NCI-H187 (cell line): ENCODE data around the gene RAD51B.
"Not testable (repeated sequence)": the region's sequence is repeated elsewhere in the genome, so short reads cannot be mapped to it uniquely, and the experiment has no call there.

Experiments used
- DNase-seq, 2 experiments: peaks; one replicate each; lab custom pipeline; 2025; lab: John Stamatoyannopoulos, UW

RAD51B gene

DNA sequence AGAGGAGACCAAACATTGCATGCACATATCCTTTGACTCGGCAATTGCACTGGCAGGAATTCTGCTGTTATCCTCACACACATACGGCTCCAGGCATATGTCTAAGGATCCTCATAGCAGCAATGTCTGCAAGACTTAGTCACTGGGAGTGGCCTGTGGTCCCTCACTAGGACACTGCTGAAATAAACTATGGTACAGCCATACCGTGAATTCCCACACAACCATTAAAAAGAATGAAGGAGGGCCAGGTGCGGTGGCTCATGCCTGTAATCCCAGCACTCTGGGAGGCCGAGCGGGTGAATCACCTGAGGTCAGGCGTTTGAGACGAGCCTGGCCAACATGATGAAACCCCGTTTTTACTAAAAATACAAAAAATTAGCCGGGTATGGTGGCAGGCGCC lies 868.2 kb downstream of the RAD51B start:
- no peak for DNase-seq

- no peak for DNase-seq
Measured at GRCh38 chr14:68688872-68689371, 869.3 kb downstream of the RAD51B start.

- no peak for DNase-seq
Measured at GRCh38 chr14:68689511-68689910, 869.9 kb downstream of the RAD51B start.

DNA sequence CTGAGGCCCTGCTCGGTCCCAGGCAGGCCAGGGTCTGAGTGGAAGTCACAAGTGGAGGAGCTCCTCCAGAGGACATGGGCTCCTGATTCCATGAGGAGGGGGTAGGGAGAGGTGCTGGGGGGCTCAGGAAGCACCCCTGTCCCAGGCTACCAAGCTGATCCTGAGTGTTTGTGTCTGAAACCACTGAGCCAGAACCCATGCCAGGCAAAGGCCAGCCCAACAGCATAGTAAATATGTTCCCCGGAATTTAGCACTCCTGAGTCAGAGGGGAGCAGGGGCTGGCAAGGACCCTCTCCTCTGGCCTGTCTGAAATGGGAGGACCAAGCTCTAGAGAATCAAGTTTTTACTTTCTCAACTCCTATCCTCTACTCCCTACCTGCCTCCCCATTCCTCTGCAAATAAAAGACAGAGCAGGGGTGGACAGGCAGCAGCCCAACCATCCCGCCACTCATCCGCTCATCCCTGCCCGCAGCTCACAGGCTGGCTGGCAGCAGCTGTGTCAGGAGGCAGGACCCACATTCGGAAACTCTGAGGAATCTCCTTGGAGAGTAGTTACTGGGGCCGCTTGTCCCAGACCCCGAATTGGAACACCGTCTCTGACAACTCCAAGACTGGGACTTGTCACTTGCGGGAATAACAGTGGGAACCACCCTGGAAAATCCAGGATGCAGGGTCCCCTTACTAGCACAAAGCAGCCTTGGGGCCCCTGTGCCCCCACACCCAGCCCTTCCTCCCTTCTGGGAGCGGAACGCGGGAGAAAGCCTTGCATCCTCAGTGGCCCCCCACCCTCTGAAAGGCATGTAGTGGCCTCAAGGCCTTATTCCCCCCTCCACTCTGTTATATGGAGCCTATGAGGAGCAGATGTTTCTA lies 870.7 kb downstream of the RAD51B start:
- DNase-seq = no peak

DNA sequence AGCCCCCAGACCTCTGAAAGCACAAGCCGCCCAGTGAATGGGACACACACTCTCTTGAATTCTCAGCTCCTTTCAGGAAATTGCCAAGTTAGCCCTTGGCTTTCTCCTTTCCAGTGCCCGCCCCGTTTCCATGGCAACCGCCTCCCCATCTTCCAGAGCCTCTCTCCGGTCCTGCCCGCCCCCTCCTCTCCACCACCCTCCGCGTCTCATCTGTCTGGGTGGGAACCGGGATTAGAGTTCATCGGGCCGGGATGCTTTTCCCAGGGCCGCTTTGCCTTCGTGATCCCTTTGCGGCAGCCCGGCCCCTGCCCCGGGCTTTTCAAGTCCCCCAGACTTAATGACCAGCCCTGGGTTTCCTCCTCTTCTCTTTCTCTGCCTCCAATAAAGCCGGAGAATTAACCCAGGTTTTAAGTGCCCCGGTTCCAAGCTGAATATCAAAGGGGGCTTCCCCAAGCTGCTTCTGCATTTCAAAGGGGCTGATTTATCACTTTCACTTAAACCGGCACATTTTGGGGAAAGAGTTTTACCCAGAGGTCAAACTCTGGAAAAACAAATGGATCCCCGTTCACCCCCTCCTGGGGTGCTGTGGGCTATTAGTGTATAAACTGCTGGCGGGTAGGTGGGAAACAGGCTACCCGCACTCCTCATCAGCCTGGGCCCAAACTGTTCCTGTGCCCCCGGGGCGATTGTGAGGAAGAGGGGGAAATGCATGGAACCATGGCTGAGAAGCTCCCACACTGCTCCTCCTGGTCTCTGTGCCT lies 871.6 kb downstream of the RAD51B start:
- DNase-seq = no peak

DNA sequence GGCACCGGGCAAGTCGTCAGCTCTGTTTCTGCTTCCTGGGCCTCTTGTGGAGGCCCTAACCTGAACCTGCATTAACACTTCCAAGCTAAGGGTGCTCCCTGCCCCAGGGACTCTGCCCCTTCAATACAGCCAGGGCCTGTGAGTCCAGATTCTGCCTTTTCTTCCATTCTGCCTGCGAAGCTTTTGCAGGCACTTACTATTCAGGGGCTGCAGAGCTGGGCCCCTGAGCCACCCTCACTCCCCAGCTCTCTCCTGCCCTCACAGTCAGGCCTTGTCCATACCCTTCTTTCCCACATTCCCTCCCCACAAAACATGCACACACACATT lies 872.2 kb downstream of the RAD51B start:
- no peak for DNase-seq

GRCh38 chr14:68692216-68692615 lies 872.6 kb downstream of the RAD51B start:
- no peak for DNase-seq

GRCh38 chr14:68692916-68693771 lies 873.6 kb downstream of the RAD51B start:
- DNase-seq = no peak

- no peak for DNase-seq
Measured at GRCh38 chr14:68693926-68694325, 874.3 kb downstream of the RAD51B start.

- no peak for DNase-seq
Measured at GRCh38 chr14:68694516-68695235, 875.1 kb downstream of the RAD51B start.

GRCh38 chr14:68695326-68695768 lies 875.8 kb downstream of the RAD51B start:
- no peak for DNase-seq

- no peak for DNase-seq
Measured at GRCh38 chr14:68695856-68696255, 876.3 kb downstream of the RAD51B start.

DNA sequence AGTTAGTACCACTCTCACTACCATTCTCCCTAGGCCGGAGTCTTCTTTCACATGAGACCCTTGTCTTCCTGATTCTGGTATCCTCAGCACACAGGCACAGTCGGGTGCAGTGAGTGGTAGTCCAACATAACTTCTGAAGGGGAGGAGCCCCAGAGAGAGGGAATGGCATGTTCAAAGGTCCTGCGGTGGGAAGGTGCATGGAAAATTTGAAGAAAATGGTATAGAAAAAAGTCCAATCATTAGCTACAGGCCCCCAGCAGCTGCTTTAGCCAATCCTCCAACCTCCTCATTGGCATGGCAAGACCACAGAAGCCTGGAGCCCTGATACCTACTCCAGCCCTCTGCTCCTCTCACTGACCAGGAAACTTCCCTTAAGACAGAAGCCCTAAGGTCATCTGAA lies 876.7 kb downstream of the RAD51B start:
- DNase-seq = no peak

DNA sequence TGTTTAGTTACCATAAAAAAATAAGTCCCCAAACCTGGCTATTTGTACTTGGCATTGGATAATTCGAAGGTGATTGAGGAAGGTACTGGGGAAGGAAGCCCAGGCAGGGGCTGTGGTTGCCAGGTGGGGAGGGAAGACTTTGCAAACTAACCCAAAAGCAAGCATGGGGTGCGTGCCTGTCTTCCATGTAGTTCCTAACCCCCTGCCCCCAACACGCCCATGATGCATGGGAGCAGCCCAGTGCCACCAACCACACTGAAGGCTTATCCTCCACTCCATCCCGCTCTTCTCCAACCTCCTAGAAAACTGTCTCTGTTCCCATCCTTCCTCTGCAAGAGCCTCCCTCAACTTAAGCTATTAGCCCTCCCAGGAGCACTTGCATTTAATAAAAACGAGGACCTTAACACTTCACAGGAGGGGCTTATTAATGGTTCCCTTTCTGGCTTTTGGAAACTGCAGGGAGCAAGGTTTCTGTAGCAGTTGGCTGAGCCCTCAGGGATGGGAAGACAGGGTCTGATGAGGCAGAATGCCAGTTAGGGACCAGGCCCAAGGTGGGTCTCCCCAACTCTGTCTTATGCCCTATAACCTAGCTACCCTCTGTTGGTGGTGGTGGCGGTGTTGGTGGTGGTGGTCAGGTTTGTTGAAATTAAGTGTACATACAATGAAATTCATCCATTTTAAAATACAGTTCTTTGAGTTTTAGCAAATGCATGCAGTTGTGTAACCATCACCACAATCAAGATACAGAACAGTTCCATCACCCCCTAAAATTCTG lies 877.3 kb downstream of the RAD51B start:
- DNase-seq = no peak

DNA sequence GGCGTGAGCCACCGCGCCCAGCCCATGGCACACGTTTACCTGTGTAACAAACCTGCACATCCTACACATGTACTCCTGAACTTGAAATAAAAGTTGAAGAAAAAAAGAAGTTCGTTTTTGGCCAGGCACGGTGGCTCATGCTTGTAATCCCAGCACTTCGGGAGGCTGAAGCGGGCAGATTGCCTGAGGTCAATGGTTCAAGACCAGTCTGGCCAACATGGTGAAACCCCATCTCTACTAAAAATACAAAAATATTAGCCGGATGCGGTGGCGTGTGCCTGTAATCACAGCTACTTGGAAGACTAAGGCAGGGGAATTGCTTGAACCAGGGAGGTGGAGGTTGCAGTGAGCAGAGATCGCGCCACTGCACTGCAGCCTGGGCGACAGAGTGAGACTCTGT lies 879.2 kb downstream of the RAD51B start:
- not testable (repeated sequence) for DNase-seq

DNA sequence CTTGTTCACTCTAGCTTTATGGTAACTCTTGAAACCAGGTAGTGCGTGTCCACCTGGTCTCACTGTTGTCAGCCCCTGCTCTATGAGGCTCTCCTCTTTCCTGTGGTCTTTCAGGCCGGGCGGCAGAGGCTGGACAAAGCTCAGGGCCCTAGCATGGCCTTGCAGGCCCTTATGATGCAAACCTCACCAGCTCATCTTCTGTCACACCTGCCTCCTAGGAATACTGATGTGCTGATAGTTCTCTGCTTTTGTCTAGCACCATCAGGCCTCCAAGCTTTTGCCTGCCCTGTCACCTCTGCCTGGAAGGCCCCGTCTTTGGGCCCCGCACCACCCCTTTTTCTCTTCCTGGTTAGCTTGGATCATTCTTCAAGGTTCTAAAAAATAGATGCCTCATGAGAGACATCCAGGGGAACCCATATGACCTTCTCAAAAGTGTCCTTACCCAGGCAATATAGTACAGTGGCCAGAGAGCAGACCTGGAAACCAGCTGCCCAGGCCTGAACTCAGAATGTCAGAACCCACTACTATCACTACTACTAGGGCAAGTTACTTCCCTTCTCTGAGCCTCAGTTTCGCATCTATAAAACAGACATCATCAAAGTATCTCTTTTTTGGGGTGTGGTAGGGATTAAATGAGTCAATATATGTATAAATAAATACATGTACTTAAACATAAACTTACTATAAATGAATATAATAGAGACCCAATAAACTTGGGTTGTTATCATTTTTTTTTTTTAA lies 881.6 kb downstream of the RAD51B start:
- no peak for DNase-seq

DNA sequence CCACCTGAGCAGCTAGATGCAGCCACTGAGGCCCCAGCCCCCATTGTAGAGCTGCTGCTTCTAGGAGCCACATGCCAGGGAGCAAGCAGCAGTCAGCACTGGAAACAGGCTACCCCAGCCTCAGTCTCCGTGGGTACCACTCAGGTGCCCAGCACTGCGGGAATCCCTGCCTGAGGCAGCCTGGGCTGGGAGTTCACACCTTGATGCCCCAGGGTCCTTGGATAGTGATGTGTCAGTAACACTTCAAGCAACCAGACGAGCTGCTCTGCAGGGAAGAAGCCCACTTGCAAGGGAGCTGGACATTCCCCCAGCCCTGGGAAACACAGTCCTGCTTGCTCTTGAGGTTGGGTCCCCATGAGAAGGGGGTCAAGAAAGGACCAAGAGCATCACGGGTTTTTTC lies 882.6 kb downstream of the RAD51B start:
- DNase-seq = no peak

DNA sequence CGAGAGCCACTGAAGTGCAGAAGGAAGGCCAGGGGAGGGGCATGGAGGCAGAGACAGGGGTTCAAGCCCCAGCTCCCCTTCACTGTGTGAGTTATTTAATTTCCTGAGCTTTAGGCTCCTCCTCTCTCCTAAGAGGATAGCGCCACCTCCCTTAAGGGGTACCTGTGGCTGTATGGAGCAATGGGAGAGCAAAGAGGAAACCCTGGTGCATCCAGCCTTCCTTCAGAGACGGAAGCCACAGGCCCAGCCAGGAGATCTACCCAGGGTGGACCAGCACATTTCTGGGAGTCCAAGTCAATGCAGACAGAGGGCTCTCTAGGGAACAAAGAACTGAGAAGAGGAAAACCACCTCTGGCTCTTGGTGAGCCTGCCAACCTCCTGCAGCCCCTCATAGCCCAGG lies 883.0 kb downstream of the RAD51B start:
- DNase-seq = no peak

- DNase-seq = no peak
Measured at GRCh38 chr14:68703093-68703492, 883.5 kb downstream of the RAD51B start.
